RWPE1 (cell line): Measurements from ENCODE around the gene ATP8B1.

Source experiments
- CTCF ChIA-PET: fragments of 350-600 bp; sonication (Branson Sonifier 250); formaldehyde crosslinking; extraction: SDS; loops from one replicate; lab custom pipeline; 2021; lab: Yijun Ruan, JAX
- POLR2A ChIA-PET: fragments of 400-600 bp; formaldehyde crosslinking; extraction: SDS; loops from one replicate; lab custom pipeline; 2020; ENCODE audit warnings: antibody characterized with exemption; ENCODE audit not compliant: low non-redundant PET; lab: Yijun Ruan, JAX
- DNase-seq: peaks from one replicate; pipeline ENCODE4 v3.0.0; 2012; ENCODE audit warnings: low spot score
- H3K27ac ChIP-seq: fragments of 450-650 bp; 2 replicates; pipeline ENCODE4 v1.5.1; 2017
- CTCF ChIP-seq: fragments of 450-650 bp; conservative IDR thresholded peaks from 2 replicates; pipeline ENCODE4 v1.5.1; 2017; ENCODE audit warnings: low read depth, mild to moderate bottlenecking

The ATP8B1 gene

GRCh38 chr18:57804557-57804956, 1.4 kb upstream of the ATP8B1 start:
- TF ChIP-seq CTCF = no peak
- ChIA-PET POLR2A (no interaction called here), CTCF (no interaction called here)
- DNase-seq = no peak
- no peak overlapping the region for H3K27ac ChIP-seq

GRCh38 chr18:57802213-57803102, 657 bp downstream of the ATP8B1 start:
- TF ChIP-seq CTCF = no peak
- ChIA-PET CTCF (no interaction called here), POLR2A (no interaction called here)
- DNase-seq = no peak
- peak overlapping the region; percentile 58 for H3K27ac ChIP-seq

GRCh38 chr18:57801761-57802212, 1.3 kb downstream of the ATP8B1 start:
- DNase-seq = no peak
- POLR2A ChIA-PET = no interaction called here
- H3K27ac ChIP-seq = no peak overlapping the region
- TF ChIP-seq CTCF = no peak
- CTCF ChIA-PET = no interaction called here

- ChIA-PET CTCF (no interaction called here), POLR2A (no interaction called here)
- no peak overlapping the region for H3K27ac ChIP-seq
- DNase-seq = no peak
- no peak for TF ChIP-seq CTCF
Observed at GRCh38 chr18:57801325-57801724, 1.8 kb downstream of the ATP8B1 start.

- no peak for DNase-seq
- ChIA-PET CTCF (no interaction called here), POLR2A (no interaction called here)
- no peak overlapping the region for H3K27ac ChIP-seq
- TF ChIP-seq CTCF = no peak
Observed at GRCh38 chr18:57798713-57799373, 4.3 kb downstream of the ATP8B1 start.

- TF ChIP-seq CTCF = no peak
- H3K27ac ChIP-seq = no peak overlapping the region
- CTCF ChIA-PET = no interaction called here
- POLR2A ChIA-PET = no interaction called here
- no peak for DNase-seq
Observed at GRCh38 chr18:57797209-57797651, 5.9 kb downstream of the ATP8B1 start.
